GM12878 (cell line): ENCODE data around the gene SLC12A4. TPM values are rescaled to one million over a fixed set of nuclear protein-coding genes. Genes with fewer than 3 reads are reported as not detected.

Source experiments
- ATAC-seq: fragments of 200-7000 bp; cut with Tn5 transposase; 3 replicates; pipeline ENCODE4 v1.9.1; 2020; ENCODE audit warnings: mild to moderate bottlenecking, moderate library complexity
- BruUV-seq: library from RNA; stranded (reverse); fragments of 400-500 nt; replicated peaks from 2 replicates; lab custom pipeline; 2021; lab: Mats Ljungman, UMichigan
- CTCF ChIA-PET: fragments of 300-600 bp; sonication (Branson Sonifier 250); formaldehyde crosslinking; extraction: SDS; loops from one replicate; lab custom pipeline; 2021; ENCODE audit warnings: inconsistent platforms; lab: Yijun Ruan, JAX
- POLR2A ChIA-PET: fragments of 350-600 bp; formaldehyde crosslinking; extraction: SDS; loops from one replicate; lab custom pipeline; 2021; ENCODE audit warnings: inconsistent platforms; lab: Charles Lee
- RAD21 ChIA-PET: fragments of 300-600 bp; sonication (Branson Sonifier 250); formaldehyde crosslinking; loops from one replicate; lab custom pipeline; 2023; ENCODE audit warnings: antibody characterized with exemption; ENCODE audit not compliant: unreplicated experiment; lab: Charles Lee
- SMC1A ChIA-PET: fragments of 300-600 bp; sonication (Branson Sonifier 250); formaldehyde crosslinking; loops from one replicate; lab custom pipeline; 2023; ENCODE audit not compliant: unreplicated experiment, uncharacterized antibody; lab: Charles Lee
- DNase-seq: peaks from one replicate; pipeline ENCODE4 v3.0.0-alpha.2; 2011; ENCODE audit warnings: low read depth, low spot score
- FAIRE-seq: peaks from 3 replicates; lab custom pipeline; 2011; peaks lifted over from hg19 to GRCh38; lab: Jason Lieb, UNC
- H2AFZ ChIP-seq: 2 replicates; pipeline ENCODE4 v1.6.0; 2011; ENCODE audit warnings: low read depth, low read length, control low read depth; ENCODE audit not compliant: control insufficient read depth
- H3K27ac ChIP-seq: 2 replicates; pipeline ENCODE4 v1.5.1; 2011; ENCODE audit warnings: control low read depth; ENCODE audit not compliant: control insufficient read depth, insufficient read depth
- H3K27me3 ChIP-seq, 2 experiments: replicated peaks in 1 of 2; 2 replicates each; pipeline versions ENCODE4 v1.6.0 to v1.6.1; 2011; ENCODE audit warnings: low read length in 1 of 2; ENCODE audit not compliant: control insufficient read depth in 2 of 2, insufficient read depth in 2 of 2
- H3K36me3 ChIP-seq, 2 experiments: 2 replicates each; pipeline ENCODE4 v1.5.1; 2011; ENCODE audit warnings: low read length in 1 of 2; ENCODE audit not compliant: control insufficient read depth in 2 of 2, insufficient read depth in 2 of 2
- H3K4me1 ChIP-seq: 2 replicates; pipeline ENCODE4 v1.6.1; 2011; ENCODE audit warnings: mild to moderate bottlenecking, low read length, moderate library complexity, mixed read lengths; ENCODE audit not compliant: control insufficient read depth, insufficient read depth
- H3K4me2 ChIP-seq: 2 replicates; pipeline ENCODE4 v1.6.0; 2011; ENCODE audit warnings: control low read depth; ENCODE audit not compliant: control insufficient read depth, insufficient read depth
- H3K4me3 ChIP-seq: fragments of 200-600 bp; sonication (generic); 2 replicates; pipeline ENCODE4 v1.5.1; 2016
- H3K79me2 ChIP-seq: 2 replicates; pipeline ENCODE4 v1.6.0; 2011; ENCODE audit warnings: low read length; ENCODE audit not compliant: control insufficient read depth, insufficient read depth
- H3K9ac ChIP-seq: 2 replicates; pipeline ENCODE4 v1.8.0; 2011; ENCODE audit warnings: low read length, control low read depth, mixed read lengths; ENCODE audit not compliant: control insufficient read depth, insufficient read depth
- H3K9me3 ChIP-seq: replicated peaks from 3 replicates; pipeline ENCODE4 v1.5.1; 2011; ENCODE audit warnings: mild to moderate bottlenecking, low read length; ENCODE audit not compliant: control insufficient read depth, insufficient read depth
- H4K20me1 ChIP-seq: 2 replicates; pipeline ENCODE4 v1.6.0; 2011; ENCODE audit not compliant: control insufficient read depth, insufficient read depth
- EED ChIP-seq: sonication (generic); IDR thresholded peaks from 2 replicates; pipeline ENCODE4 v1.6.1; 2016; ENCODE audit warnings: antibody characterized with exemption, low read depth
- ESRRA ChIP-seq: IDR thresholded peaks from 2 replicates; pipeline ENCODE4 v1.6.1; 2012; ENCODE audit warnings: mild to moderate bottlenecking, low read length, improper control_type of control experiment
- EZH2 ChIP-seq: IDR thresholded peaks from 2 replicates; pipeline ENCODE4 v1.6.1; 2012; ENCODE audit warnings: low read depth, mild to moderate bottlenecking, control low read depth, inconsistent platforms, low read length, borderline replicate concordance; ENCODE audit not compliant: control insufficient read depth
- HDAC2 ChIP-seq: fragments of 200-600 bp; sonication (generic); IDR thresholded peaks from 2 replicates; pipeline ENCODE4 v1.6.1; 2017
- MEF2B ChIP-seq: fragments of 450-650 bp; IDR thresholded peaks from 2 replicates; pipeline ENCODE4 v1.6.1; 2018; ENCODE audit warnings: mild to moderate bottlenecking, moderate library complexity; ENCODE audit not compliant: partially characterized antibody, poor library complexity, severe bottlenecking
- MTA2 ChIP-seq: fragments of 450-650 bp; IDR thresholded peaks from 2 replicates; pipeline ENCODE4 v1.6.1; 2016; ENCODE audit warnings: low read depth, mild to moderate bottlenecking, moderate library complexity
- NR2C2 ChIP-seq: IDR thresholded peaks from 2 replicates; pipeline ENCODE4 v1.6.1; 2011; ENCODE audit warnings: borderline replicate concordance, low read depth; ENCODE audit not compliant: control insufficient read depth, insufficient read length
- RBBP5 ChIP-seq: fragments of 200-600 bp; sonication (generic); conservative IDR thresholded peaks from 2 replicates; pipeline ENCODE4 v1.6.1; 2016
- SMAD5 ChIP-seq: IDR thresholded peaks from 2 replicates; pipeline ENCODE4 v1.6.1; 2016; ENCODE audit warnings: antibody characterized with exemption, low read depth
- SMARCA5 ChIP-seq: fragments of 450-650 bp; IDR thresholded peaks from 2 replicates; pipeline ENCODE4 v1.6.1; 2017; ENCODE audit warnings: mild to moderate bottlenecking
- YY1 ChIP-seq: IDR thresholded peaks from 2 replicates; pipeline ENCODE4 v1.6.1; 2011; ENCODE audit warnings: low read depth, mild to moderate bottlenecking, low read length
- ZBED1 ChIP-seq: IDR thresholded peaks from 2 replicates; pipeline ENCODE4 v1.6.1; 2016; ENCODE audit warnings: borderline replicate concordance
- ZNF207 ChIP-seq: fragments of 450-650 bp; IDR thresholded peaks from 2 replicates; pipeline ENCODE4 v1.6.1; 2014; ENCODE audit warnings: antibody characterized with exemption, mild to moderate bottlenecking, borderline replicate concordance
- WGBS: methylation state at CpG from one replicate; pipeline ENCODE4 v1.1.6; 2016; ENCODE audit warnings: low lambda C conversion rate; ENCODE audit not compliant: insufficient replicate concordance, insufficient coverage; ENCODE audit errors: missing lambda C conversion rate; 5-methylcytosine and 5-hydroxymethylcytosine counted together
- in situ Hi-C: fragments of 300-500 bp; cut with MboI; formaldehyde crosslinking; loops from 9 replicates; pipeline ENCODE4 v1.14.3; 2018; ENCODE audit warnings: mixed read lengths
- intact Hi-C: fragments of 100-400 bp; cut with micrococcal nuclease; formaldehyde crosslinking; loops from one replicate; pipeline ENCODE4 v1.14.2; 2022; ENCODE audit not compliant: unreplicated experiment
- polyA plus RNA-seq, 11 experiments: library from polyadenylated mRNA; depleted of rRNA in 4 of 11; unstranded in 6 of 11; stranded (reverse) in 5 of 11; fragments of >200 nt; fragmentation: Nextera tagmentation in 4 of 11; fragmentation: Illumina TruSeq in 1 of 11; extraction: Ambion mirVana in 4 of 11; extraction: Trizol in 1 of 11; gene quantifications; 1 replicate in 1 of 11; 2 replicates in 10 of 11; pipeline versions ENCODE4 v1.2.1 to v1.2.3, GENCODE V29; 2011 to 2016; ENCODE audit warnings: inconsistent platforms in 2 of 11, missing spikeins in 2 of 11, low read depth in 1 of 11
- total RNA-seq, 4 experiments: library from RNA; depleted of rRNA in 3 of 4; stranded (reverse); fragments of >200 nt in 3 of 4; fragmentation: Illumina TruSeq in 1 of 4; extraction: Trizol in 1 of 4; gene quantifications; 2 replicates each; pipeline versions ENCODE4 v1.2.1 to v1.2.3, GENCODE V29; 2013 to 2021
- TF ChIP-seq, protein P1 (sequence below): fragments of 450-650 bp; IDR thresholded peaks from 2 replicates; pipeline ENCODE4 v1.6.1; 2017; ENCODE audit warnings: mild to moderate bottlenecking, low read depth, inconsistent platforms; ENCODE audit not compliant: poor library complexity, severe bottlenecking

SLC12A4 gene
- total and polyA plus RNA-seq, 10 of the 15 experiments (the other 5 are each of a cell fraction or from before 2014, with no cell fraction given): 0.95 to 39.9 (median 14.2) TPM

DNA sequence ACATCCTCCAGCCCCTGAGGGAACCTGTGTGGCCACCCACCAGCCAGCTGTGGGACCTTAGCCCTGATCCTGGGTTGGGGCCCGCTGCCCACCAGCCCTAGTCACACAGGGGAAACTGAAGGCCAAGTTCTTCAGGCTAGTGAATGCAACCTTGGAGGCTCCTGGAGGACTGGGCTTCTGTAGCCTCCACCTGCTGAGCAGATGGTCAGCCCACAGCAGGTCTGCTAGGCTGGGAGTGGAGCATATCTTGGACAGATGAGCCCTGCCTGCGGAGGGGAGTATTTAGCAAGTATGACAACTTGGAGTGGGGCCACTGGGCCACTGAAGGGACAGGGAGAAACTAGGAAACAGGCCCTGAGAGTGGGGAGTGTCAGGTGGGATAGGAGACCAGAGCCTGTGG is 7.8 kb upstream of the SLC12A4 start:
- SMC1A ChIA-PET: interaction anchor here (1.4 kb wide), 1 partner anchor 11 kb away, joined by 7 read pairs; no protein-coding TSS in a partner anchor
- intact Hi-C loops (no loop called here), in situ Hi-C loops (no loop called here)
- peak; percentile 15 for TF ChIP-seq NR2C2
- no peak for TF ChIP-seq SMAD5
- DNase-seq: no peak
- Histone ChIP-seq H3K4me1 (peaks cover 22% of the 10 kb centered on the region), H3K36me3 (no peaks in the 10 kb centered on the region), H3K27ac (no peak overlapping the region), H4K20me1 (no peaks in the 10 kb centered on the region), H3K9me3 (no peaks in the 10 kb centered on the region), H3K9ac (no peak overlapping the region), H3K4me3 (no peak overlapping the region), H3K4me2 (no peak overlapping the region; the same call in 1 of the 2 replicates), H2AFZ (no peak overlapping the region), H3K27me3 (no peaks in the 10 kb centered on the region; a peak in 1 of 4 replicates), H3K79me2 (no peaks in the 10 kb centered on the region)
- CTCF ChIA-PET: interaction anchor here (1.0 to 1.2 kb wide), 2 partner anchors 16 to 37 kb away, joined by 3 to 4 read pairs; no protein-coding TSS in a partner anchor
- no peak for FAIRE-seq
- RAD21 ChIA-PET: no interaction called here
- no peak for ATAC-seq
- 93% methylated on average over 2 of the region's 2 CpGs for WGBS
- BruUV-seq: no TSS peak
- POLR2A ChIA-PET: interaction anchor here (1.6 kb wide), 1 partner anchor 11 kb away, joined by 5 read pairs; no protein-coding TSS in a partner anchor

DNA sequence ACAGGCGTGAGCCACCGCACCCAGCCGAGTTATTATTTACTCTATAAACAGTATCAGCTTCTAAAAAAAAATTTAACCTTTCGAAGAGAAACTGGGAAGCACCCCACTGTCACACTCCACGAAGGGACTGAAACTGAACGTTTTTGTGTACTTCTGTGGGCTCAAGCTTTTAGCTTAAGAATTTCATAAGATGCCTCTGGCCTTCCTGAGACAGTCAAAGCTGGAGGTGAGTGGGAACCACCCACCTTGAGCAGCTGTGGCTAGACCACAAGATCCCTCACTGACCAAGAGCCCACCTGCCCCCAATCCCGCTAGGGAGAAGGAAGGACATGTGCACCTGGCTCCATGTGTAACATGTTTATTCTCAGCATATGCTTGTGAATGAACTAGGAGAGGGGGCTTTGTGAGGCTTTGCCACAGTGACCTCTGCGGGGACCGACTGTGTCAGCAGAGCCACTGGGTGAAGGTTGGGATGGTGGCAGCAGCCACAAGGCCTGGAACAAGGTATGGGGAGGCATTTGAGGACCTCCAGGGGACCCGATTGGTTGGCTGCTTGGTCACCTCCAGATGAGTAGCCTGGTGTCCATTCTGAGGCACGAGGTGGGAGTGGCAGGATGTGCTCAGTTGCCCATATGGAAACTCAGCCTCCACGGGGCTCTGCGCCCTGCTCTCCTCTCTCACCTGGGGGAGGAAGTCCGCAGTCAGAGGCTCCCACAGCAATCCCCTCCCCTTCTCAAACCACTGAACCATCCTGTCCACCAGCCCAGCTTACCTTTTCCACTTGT is 7.1 kb upstream of the SLC12A4 start:
- no peaks in the 10 kb centered on the region for H4K20me1 ChIP-seq
- WGBS: 13% methylated on average over 14 of the region's 14 CpGs
- H3K27me3 ChIP-seq: no peaks in the 10 kb centered on the region; a peak in 1 of 4 replicates
- ATAC-seq (peak; percentile 73), FAIRE-seq (peak; percentile 76), DNase-seq (no peak)
- in situ Hi-C loops (no loop called here), intact Hi-C loops (no loop called here)
- H2AFZ ChIP-seq: peak overlapping the region; percentile 35; the same call in 1 of the 2 replicates
- POLR2A ChIA-PET: interaction anchor here (0.6 to 1.6 kb wide), 3 partner anchors 8 to 40 kb away, joined by 4 to 5 read pairs (median 4); no protein-coding TSS in a partner anchor
- 0 out of 2 replicates have a peak overlapping the region, but pooled peaks have one; percentile 10 for H3K9ac ChIP-seq
- SMC1A ChIA-PET: interaction anchor here (0.8 to 1.4 kb wide), 2 partner anchors 8 to 11 kb away, joined by 4 to 7 read pairs; no protein-coding TSS in a partner anchor
- CTCF ChIA-PET: interaction anchor here (0.6 to 1.1 kb wide), 4 partner anchors 8 to 65 kb away, joined by 3 to 4 read pairs (median 4); no protein-coding TSS in a partner anchor
- no peaks in the 10 kb centered on the region for H3K79me2 ChIP-seq
- no peaks in the 10 kb centered on the region for H3K36me3 ChIP-seq
- RAD21 ChIA-PET: no interaction called here
- BruUV-seq: no TSS peak
- H3K4me3 ChIP-seq: no peak overlapping the region
- peaks cover 22% of the 10 kb centered on the region for H3K4me1 ChIP-seq
- H3K27ac ChIP-seq: peak overlapping the region; percentile 13; the same call in 1 of the 2 replicates
- H3K4me2 ChIP-seq: peak overlapping the region; percentile 63
- no peaks in the 10 kb centered on the region for H3K9me3 ChIP-seq
- 0 out of 2 replicates have a peak, but pooled peaks have one; percentile 30 for TF ChIP-seq ZBED1
- no peak for TF ChIP-seq EZH2
- no peak for TF ChIP-seq MTA2
- TF ChIP-seq MEF2B: no peak
- TF ChIP-seq, protein P1, sequence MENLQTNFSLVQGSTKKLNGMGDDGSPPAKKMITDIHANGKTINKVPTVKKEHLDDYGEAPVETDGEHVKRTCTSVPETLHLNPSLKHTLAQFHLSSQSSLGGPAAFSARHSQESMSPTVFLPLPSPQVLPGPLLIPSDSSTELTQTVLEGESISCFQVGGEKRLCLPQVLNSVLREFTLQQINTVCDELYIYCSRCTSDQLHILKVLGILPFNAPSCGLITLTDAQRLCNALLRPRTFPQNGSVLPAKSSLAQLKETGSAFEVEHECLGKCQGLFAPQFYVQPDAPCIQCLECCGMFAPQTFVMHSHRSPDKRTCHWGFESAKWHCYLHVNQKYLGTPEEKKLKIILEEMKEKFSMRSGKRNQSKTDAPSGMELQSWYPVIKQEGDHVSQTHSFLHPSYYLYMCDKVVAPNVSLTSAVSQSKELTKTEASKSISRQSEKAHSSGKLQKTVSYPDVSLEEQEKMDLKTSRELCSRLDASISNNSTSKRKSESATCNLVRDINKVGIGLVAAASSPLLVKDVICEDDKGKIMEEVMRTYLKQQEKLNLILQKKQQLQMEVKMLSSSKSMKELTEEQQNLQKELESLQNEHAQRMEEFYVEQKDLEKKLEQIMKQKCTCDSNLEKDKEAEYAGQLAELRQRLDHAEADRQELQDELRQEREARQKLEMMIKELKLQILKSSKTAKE: no peak
- TF ChIP-seq ESRRA: no peak
- TF ChIP-seq HDAC2: no peak
- TF ChIP-seq YY1: no peak
- TF ChIP-seq RBBP5: no peak
- peak; percentile 83 for TF ChIP-seq EED
- TF ChIP-seq ZNF207: no peak
- TF ChIP-seq SMARCA5: no peak
- no peak for TF ChIP-seq NR2C2
